Endothelial cell (in vitro differentiated cells): ENCODE results near the gene ASB7. TPM values are rescaled to one million over a fixed set of nuclear protein-coding genes. Genes with fewer than 3 reads are reported as not detected.

ENCODE experiments used
- DNase-seq: peaks from one replicate; pipeline ENCODE4 v3.0.0; 2021; ENCODE audit warnings: low spot score
- H3K27ac Mint-ChIP-seq: one replicate; pipeline ENCODE4 v1.8.0; 2021; ENCODE audit warnings: mixed read lengths, inconsistent platforms; ENCODE audit not compliant: unreplicated experiment
- H3K27me3 Mint-ChIP-seq: one replicate; pipeline ENCODE4 v1.8.0; 2021; ENCODE audit warnings: mild to moderate bottlenecking, moderate library complexity, mixed read lengths, inconsistent platforms; ENCODE audit not compliant: unreplicated experiment
- H3K36me3 Mint-ChIP-seq: one replicate; pipeline ENCODE4 v1.8.0; 2021; ENCODE audit warnings: mild to moderate bottlenecking, low read depth, mixed read lengths, inconsistent platforms; ENCODE audit not compliant: unreplicated experiment
- H3K4me1 Mint-ChIP-seq: one replicate; pipeline ENCODE4 v1.8.0; 2021; ENCODE audit warnings: mild to moderate bottlenecking, mixed read lengths, inconsistent platforms; ENCODE audit not compliant: unreplicated experiment
- H3K4me3 Mint-ChIP-seq: one replicate; pipeline ENCODE4 v1.8.0; 2021; ENCODE audit warnings: mild to moderate bottlenecking, mixed read lengths, inconsistent platforms; ENCODE audit not compliant: unreplicated experiment
- H3K9me3 Mint-ChIP-seq: one replicate; pipeline ENCODE4 v1.8.0; 2021; ENCODE audit warnings: mixed read lengths, inconsistent platforms; ENCODE audit not compliant: unreplicated experiment
- long read RNA-seq: library from polyadenylated mRNA; unstranded; transcript quantifications from one replicate; pipeline ENCODE4 v2.0.0, GENCODE V29; 2020; ENCODE audit not compliant: unreplicated experiment
- total RNA-seq: library from RNA; stranded (reverse); fragmentation: NEBNext Ultra II Directional; extraction: Animal tissue kit (Norgen Biotek cat#: 25700); gene quantifications from one replicate; pipeline ENCODE4 v1.2.1, GENCODE V29; 2021; ENCODE audit not compliant: unreplicated experiment
- TF ChIP-seq, protein P1 (sequence below): fragments of 200-600 bp; sonication (generic); IDR thresholded peaks from one replicate; pipeline ENCODE4 v1.5.0; 2021; ENCODE audit warnings: antibody characterized with exemption; ENCODE audit not compliant: unreplicated experiment

ASB7 gene, protein sequence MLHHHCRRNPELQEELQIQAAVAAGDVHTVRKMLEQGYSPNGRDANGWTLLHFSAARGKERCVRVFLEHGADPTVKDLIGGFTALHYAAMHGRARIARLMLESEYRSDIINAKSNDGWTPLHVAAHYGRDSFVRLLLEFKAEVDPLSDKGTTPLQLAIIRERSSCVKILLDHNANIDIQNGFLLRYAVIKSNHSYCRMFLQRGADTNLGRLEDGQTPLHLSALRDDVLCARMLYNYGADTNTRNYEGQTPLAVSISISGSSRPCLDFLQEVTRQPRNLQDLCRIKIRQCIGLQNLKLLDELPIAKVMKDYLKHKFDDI
- 16.2 TPM for total RNA-seq
- long read RNA-seq, full-length matches to known transcripts = 2 of 7 reads
- long read RNA-seq, partial matches to known transcripts = 3 of 7 reads
- long read RNA-seq, other reads (novel, unspliced or antisense) = 2 of 7 reads

DNA sequence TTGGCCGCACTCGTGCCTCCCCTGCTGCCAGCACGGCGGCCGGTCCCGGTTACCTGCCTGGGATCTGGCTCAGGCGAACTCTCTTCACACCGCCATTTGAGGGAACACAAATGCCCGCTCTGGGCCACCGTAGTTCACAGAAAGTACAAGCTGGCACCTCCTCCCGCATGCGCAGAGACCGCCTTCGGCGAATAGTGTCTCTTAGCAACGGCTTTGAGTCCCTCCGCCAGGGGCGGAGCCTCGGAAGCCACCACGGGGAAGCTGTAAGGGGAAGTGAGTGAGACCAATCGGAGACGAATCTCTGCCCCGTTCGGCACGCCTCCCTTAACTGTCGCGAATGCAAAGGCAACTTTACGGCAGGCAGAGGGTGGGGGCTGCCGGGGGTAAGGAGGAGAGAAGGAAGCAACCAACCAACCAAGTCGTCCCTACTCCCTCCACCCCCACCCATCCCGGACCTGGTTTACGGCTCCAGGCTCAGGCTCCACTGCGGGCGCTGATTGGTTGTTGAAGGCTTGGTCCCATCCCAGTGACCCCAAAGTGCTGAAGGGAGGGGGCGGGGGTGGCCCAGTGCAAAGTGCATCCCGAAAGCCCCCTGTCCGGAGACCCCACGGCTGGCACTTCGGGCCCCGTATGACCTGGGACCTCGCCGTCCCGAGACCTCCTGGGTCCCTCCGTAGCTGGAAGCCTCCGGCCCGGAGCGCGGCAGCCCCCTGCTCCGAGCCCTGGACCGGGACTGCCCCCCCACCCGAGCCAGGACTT is at the start of gene ASB7, which contains the start of gene LINS1:
TSS of gene ASB7 (plus strand) at position 526 of the 759 bp plus-strand sequence. CDS start 9,628 bp downstream, outside the sequence.
TSS of gene LINS1 (minus strand) at position 121 of the 759 bp plus-strand sequence. CDS start 21,342 bp downstream, outside the sequence.
- Mint-ChIP-seq H3K9me3 (no peaks in the 10 kb centered on the region), H3K4me1 (peaks cover 7% of the 10 kb centered on the region), H3K27me3 (peaks cover 4% of the 10 kb centered on the region), H3K27ac (peak within 1 kb of the TSS; percentile 90), H3K36me3 (no peaks in the 10 kb centered on the region), H3K4me3 (no peak within 1 kb of the TSS)
- peak; percentile 98 for DNase-seq
- TF ChIP-seq, protein P1, sequence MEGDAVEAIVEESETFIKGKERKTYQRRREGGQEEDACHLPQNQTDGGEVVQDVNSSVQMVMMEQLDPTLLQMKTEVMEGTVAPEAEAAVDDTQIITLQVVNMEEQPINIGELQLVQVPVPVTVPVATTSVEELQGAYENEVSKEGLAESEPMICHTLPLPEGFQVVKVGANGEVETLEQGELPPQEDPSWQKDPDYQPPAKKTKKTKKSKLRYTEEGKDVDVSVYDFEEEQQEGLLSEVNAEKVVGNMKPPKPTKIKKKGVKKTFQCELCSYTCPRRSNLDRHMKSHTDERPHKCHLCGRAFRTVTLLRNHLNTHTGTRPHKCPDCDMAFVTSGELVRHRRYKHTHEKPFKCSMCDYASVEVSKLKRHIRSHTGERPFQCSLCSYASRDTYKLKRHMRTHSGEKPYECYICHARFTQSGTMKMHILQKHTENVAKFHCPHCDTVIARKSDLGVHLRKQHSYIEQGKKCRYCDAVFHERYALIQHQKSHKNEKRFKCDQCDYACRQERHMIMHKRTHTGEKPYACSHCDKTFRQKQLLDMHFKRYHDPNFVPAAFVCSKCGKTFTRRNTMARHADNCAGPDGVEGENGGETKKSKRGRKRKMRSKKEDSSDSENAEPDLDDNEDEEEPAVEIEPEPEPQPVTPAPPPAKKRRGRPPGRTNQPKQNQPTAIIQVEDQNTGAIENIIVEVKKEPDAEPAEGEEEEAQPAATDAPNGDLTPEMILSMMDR = no peak

DNA sequence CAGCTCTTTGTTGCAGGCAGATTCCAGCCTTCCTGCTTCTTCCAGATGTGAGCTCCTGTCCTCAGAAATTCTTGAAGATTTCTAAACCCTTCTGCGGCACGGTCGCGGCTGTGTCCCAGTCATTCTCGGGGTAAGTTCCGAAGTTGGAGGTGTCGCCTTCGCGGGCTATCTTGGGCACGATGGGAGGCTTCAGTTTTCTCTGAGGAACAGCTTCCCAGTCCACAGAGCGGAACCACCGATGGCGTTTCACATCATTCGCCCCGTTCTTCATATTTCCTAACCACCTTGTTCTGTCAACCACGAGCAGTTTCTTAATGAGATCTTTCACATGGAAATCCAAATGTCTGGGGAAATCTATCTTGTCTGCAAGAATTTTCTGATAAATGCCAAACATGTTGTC is 48.9 kb upstream of the ASB7 start:
- no peak for DNase-seq
- Mint-ChIP-seq H3K4me3 (no peak overlapping the region), H3K27ac (no peak overlapping the region), H3K4me1 (no peaks in the 10 kb centered on the region), H3K27me3 (peaks cover 10% of the 10 kb centered on the region), H3K9me3 (peaks cover 6% of the 10 kb centered on the region), H3K36me3 (peaks cover 13% of the 10 kb centered on the region)
- TF ChIP-seq, protein P1 = no peak

DNA sequence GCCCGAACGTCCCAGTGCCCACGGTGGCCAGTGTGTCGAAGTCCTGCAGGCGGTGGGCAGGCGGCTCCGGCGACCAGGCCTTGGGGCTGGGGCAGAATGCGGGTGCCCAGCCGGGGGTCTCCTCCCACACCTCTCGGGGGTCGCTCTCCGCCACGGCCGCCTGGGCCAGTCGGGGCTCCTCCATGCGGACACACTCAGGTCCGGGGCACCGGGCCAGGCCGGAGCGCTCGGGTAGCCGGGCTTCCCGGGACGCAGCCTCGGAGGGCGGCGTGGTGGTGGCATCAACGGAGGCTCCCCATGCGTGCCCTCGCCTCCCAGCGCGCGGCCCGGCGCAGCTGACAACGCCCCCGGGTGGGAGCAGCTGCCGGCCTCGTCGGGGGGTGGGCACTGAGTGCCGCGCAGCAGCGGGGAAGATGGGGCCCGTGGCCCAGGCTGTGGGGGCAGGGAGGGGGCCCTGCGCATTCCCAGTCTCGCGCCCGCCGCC is 43.6 kb upstream of the ASB7 start:
- TF ChIP-seq, protein P1 = no peak
- H3K27me3 Mint-ChIP-seq = peaks cover 8% of the 10 kb centered on the region
- no peak overlapping the region for H3K4me3 Mint-ChIP-seq
- no peak overlapping the region for H3K27ac Mint-ChIP-seq
- DNase-seq = no peak
- peaks cover 12% of the 10 kb centered on the region for H3K9me3 Mint-ChIP-seq
- H3K4me1 Mint-ChIP-seq = no peaks in the 10 kb centered on the region
- H3K36me3 Mint-ChIP-seq = peaks cover 10% of the 10 kb centered on the region

DNA sequence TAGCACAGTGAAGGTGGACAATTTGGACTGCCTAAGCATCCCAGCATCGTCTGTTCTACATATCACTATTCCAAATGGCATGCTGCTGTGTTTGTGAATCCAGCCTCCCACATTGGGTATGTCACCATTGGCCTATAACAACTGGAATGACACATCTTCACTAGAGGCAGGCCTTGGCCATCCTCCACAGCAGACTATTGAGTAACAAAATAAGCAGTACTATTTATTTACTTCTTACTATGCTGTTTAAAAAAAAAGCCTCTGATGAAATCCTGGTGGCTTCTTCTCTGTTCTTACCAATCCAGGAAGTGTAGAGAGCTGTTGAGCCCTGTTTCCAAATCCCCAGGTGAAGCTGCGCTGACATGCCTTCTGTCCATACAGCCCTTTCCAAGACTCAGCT is 43.1 kb upstream of the ASB7 start:
- no peak overlapping the region for H3K4me3 Mint-ChIP-seq
- peaks cover 5% of the 10 kb centered on the region for H3K27me3 Mint-ChIP-seq
- H3K9me3 Mint-ChIP-seq = peaks cover 12% of the 10 kb centered on the region
- H3K36me3 Mint-ChIP-seq = peaks cover 6% of the 10 kb centered on the region
- peak overlapping the region; percentile 26 for H3K27ac Mint-ChIP-seq
- DNase-seq = no peak
- TF ChIP-seq, protein P1 = no peak
- no peaks in the 10 kb centered on the region for H3K4me1 Mint-ChIP-seq
